H9 (cell line): ENCODE results near the gene SEPTIN12. TPM values are rescaled to one million over a fixed set of nuclear protein-coding genes. Genes with fewer than 3 reads are reported as not detected.

Experiments
- DNase-seq: peaks from one replicate; pipeline ENCODE4 v3.0.0-alpha.2; 2017
- H2AFZ ChIP-seq: one replicate; pipeline ENCODE4 v1.6.1; 2013; ENCODE audit warnings: mild to moderate bottlenecking, low read length, control low read depth, moderate library complexity
- H2AK5ac ChIP-seq: 2 replicates; pipeline ENCODE4 v1.6.1; 2013; ENCODE audit warnings: low read length, control low read depth, mixed read lengths; ENCODE audit not compliant: insufficient read length
- H2BK120ac ChIP-seq: one replicate; pipeline ENCODE4 v1.6.1; 2013; ENCODE audit warnings: low read depth, mild to moderate bottlenecking, low read length, control low read depth, inconsistent platforms; ENCODE audit not compliant: poor library complexity, severe bottlenecking
- H2BK12ac ChIP-seq: 2 replicates; pipeline ENCODE4 v1.6.1; 2013; ENCODE audit warnings: low read length, control low read depth, mixed read lengths, low read depth; ENCODE audit not compliant: insufficient read length
- H2BK15ac ChIP-seq: 2 replicates; pipeline ENCODE4 v1.6.1; 2013; ENCODE audit warnings: low read depth, low read length, control low read depth
- H2BK20ac ChIP-seq: one replicate; pipeline ENCODE4 v1.6.1; 2013; ENCODE audit warnings: low read depth, mild to moderate bottlenecking, low read length, control low read depth, inconsistent platforms; ENCODE audit not compliant: poor library complexity, severe bottlenecking
- H2BK5ac ChIP-seq: 2 replicates; pipeline ENCODE4 v1.6.1; 2013; ENCODE audit warnings: low read length, control low read depth, mixed read lengths; ENCODE audit not compliant: insufficient read length
- H3K14ac ChIP-seq: 2 replicates; pipeline ENCODE4 v1.6.1; 2013; ENCODE audit warnings: low read length, control low read depth; ENCODE audit not compliant: insufficient read depth
- H3K18ac ChIP-seq: 2 replicates; pipeline ENCODE4 v1.6.1; 2013; ENCODE audit warnings: low read depth, mild to moderate bottlenecking, mixed read lengths, low read length, control low read depth; ENCODE audit not compliant: insufficient read length
- H3K23ac ChIP-seq: 2 replicates; pipeline ENCODE4 v1.6.1; 2013; ENCODE audit warnings: low read length, control low read depth, mixed read lengths, low read depth; ENCODE audit not compliant: insufficient read length
- H3K23me2 ChIP-seq: 2 replicates; pipeline ENCODE4 v1.6.1; 2013; ENCODE audit warnings: low read depth, mild to moderate bottlenecking, mixed read lengths, low read length, control low read depth; ENCODE audit not compliant: insufficient read length, poor library complexity, severe bottlenecking
- H3K27ac ChIP-seq: 2 replicates; pipeline ENCODE4 v1.5.1; 2013; ENCODE audit warnings: low read length, control low read depth, mixed read lengths, low read depth; ENCODE audit not compliant: insufficient read length
- H3K27me3 ChIP-seq: 2 replicates; pipeline ENCODE4 v1.6.1; 2013; ENCODE audit warnings: low read length, control low read depth, inconsistent platforms; ENCODE audit not compliant: insufficient read depth
- H3K4ac ChIP-seq: 2 replicates; pipeline ENCODE4 v1.6.1; 2013; ENCODE audit warnings: low read depth, mild to moderate bottlenecking, control low read depth, inconsistent platforms, low read length, moderate library complexity
- H3K4me1 ChIP-seq: 2 replicates; pipeline ENCODE4 v1.6.1; 2013; ENCODE audit warnings: low read length, control low read depth, inconsistent platforms; ENCODE audit not compliant: insufficient read depth
- H3K4me2 ChIP-seq: 2 replicates; pipeline ENCODE4 v1.6.1; 2013; ENCODE audit warnings: low read length, control low read depth, mixed read lengths; ENCODE audit not compliant: insufficient read length, insufficient read depth
- H3K56ac ChIP-seq: 2 replicates; pipeline ENCODE4 v1.6.1; 2013; ENCODE audit warnings: low read depth, mild to moderate bottlenecking, mixed read lengths, low read length, control low read depth; ENCODE audit not compliant: insufficient read length
- H3K79me1 ChIP-seq: 2 replicates; pipeline ENCODE4 v1.6.1; 2013; ENCODE audit warnings: low read depth, mild to moderate bottlenecking, moderate library complexity, low read length, control low read depth, inconsistent platforms; ENCODE audit not compliant: insufficient read depth, poor library complexity, severe bottlenecking
- H3K79me2 ChIP-seq: 2 replicates; pipeline ENCODE4 v1.6.1; 2013; ENCODE audit warnings: low read length, control low read depth, inconsistent platforms; ENCODE audit not compliant: insufficient read depth
- H3K9ac ChIP-seq: 2 replicates; pipeline ENCODE4 v1.6.1; 2013; ENCODE audit warnings: low read length, control low read depth, mixed read lengths; ENCODE audit not compliant: insufficient read length; ENCODE audit errors: extremely low read depth
- H3K9me3 ChIP-seq: one replicate; pipeline ENCODE4 v1.6.1; 2013; ENCODE audit warnings: low read depth, low read length, inconsistent platforms; ENCODE audit not compliant: control insufficient read depth
- H3T11ph ChIP-seq: one replicate; pipeline ENCODE4 v1.6.1; 2013; ENCODE audit warnings: mild to moderate bottlenecking, low read length, control low read depth, inconsistent platforms
- H4K20me1 ChIP-seq: one replicate; pipeline ENCODE4 v1.6.1; 2013; ENCODE audit not compliant: control insufficient read depth, insufficient read length, insufficient read depth
- H4K5ac ChIP-seq: 2 replicates; pipeline ENCODE4 v1.6.1; 2013; ENCODE audit warnings: low read depth, mild to moderate bottlenecking, mixed read lengths, low read length, control low read depth; ENCODE audit not compliant: insufficient read length
- H4K8ac ChIP-seq: replicated peaks from 2 replicates; pipeline ENCODE4 v1.6.1; 2013; ENCODE audit warnings: low read length, control low read depth, mixed read lengths, low read depth; ENCODE audit not compliant: insufficient read length
- H4K91ac ChIP-seq: 2 replicates; pipeline ENCODE4 v1.6.1; 2013; ENCODE audit warnings: low read depth, mild to moderate bottlenecking, moderate library complexity, mixed read lengths, low read length, control low read depth; ENCODE audit not compliant: insufficient read length
- H3K27ac Mint-ChIP-seq, 3 experiments: 2 replicates in 2 of 3; 3 replicates in 1 of 3; pipeline ENCODE4 v1.8.0; 2020 to 2021; ENCODE audit warnings: mixed read lengths in 3 of 3, mild to moderate bottlenecking in 1 of 3, moderate library complexity in 1 of 3
- H3K27me3 Mint-ChIP-seq: 2 replicates; pipeline ENCODE4 v1.8.0; 2021; ENCODE audit warnings: low read depth, mild to moderate bottlenecking, moderate library complexity, mixed read lengths
- H3K36me3 Mint-ChIP-seq, 3 experiments: 2 replicates in 2 of 3; 3 replicates in 1 of 3; pipeline ENCODE4 v1.8.0; 2020 to 2021; ENCODE audit warnings: low read depth in 3 of 3, mixed read lengths in 3 of 3; ENCODE audit not compliant: insufficient read depth in 1 of 3
- H3K4me1 Mint-ChIP-seq, 2 experiments: 2 replicates each; pipeline ENCODE4 v1.8.0; 2020; ENCODE audit warnings: mixed read lengths in 2 of 2
- H3K4me3 Mint-ChIP-seq, 2 experiments: 2 replicates in 1 of 2; 3 replicates in 1 of 2; pipeline ENCODE4 v1.8.0; 2020 to 2021; ENCODE audit warnings: mild to moderate bottlenecking in 2 of 2, mixed read lengths in 2 of 2, moderate library complexity in 1 of 2
- H3K9me3 Mint-ChIP-seq, 2 experiments: 2 replicates in 1 of 2; 3 replicates in 1 of 2; pipeline ENCODE4 v1.8.0; 2020; ENCODE audit warnings: mild to moderate bottlenecking in 2 of 2, mixed read lengths in 2 of 2, moderate library complexity in 1 of 2
- WGBS: extraction: QIAGEN DNeasy Blood & Tissue Kit; methylation state at CpG from one replicate; pipeline ENCODE4 v1.1.7; 2013; ENCODE audit warnings: missing lambda C conversion rate, low lambda C conversion rate, mixed read lengths; ENCODE audit not compliant: insufficient read length; ENCODE audit errors: extremely low coverage; 5-methylcytosine and 5-hydroxymethylcytosine counted together
- total RNA-seq: library from RNA; stranded (reverse); gene quantifications from 2 replicates; pipeline ENCODE4 v1.2.1, GENCODE V29; 2021
- TF ChIP-seq, protein P1 (sequence below): fragments of 200-600 bp; sonication (generic); conservative IDR thresholded peaks from 3 replicates; pipeline ENCODE4 v1.8.0; 2021; ENCODE audit warnings: antibody characterized with exemption, mild to moderate bottlenecking

The SEPTIN12 gene
- total RNA-seq, 1 experiment from 2014 or later, result 0.48 TPM

DNA sequence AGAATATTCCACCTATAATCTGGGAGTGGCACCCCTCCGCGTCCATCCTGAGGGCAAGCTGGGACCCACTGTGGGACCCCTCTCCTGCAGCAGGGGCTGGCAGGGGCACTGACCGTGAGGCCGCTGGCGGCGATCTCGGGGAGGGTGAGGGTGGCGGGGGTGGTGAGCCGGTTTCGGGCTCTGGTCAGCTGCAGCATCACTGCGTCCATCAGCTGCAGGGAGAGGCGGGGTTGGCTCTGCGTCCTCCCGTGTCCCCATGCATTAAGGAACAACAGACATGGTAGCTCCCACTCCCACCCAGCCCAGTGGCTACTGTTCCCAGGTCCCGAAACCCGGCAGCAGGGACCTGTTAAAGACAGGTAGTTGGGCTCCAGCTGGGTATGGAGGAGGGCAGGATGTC, 10.3 kb upstream of the SEPTIN12 start:
- H3K9me3 Mint-ChIP-seq, result no peaks in the 10 kb centered on the region
- H4K8ac ChIP-seq, result no peak overlapping the region
- H3K27ac Mint-ChIP-seq, result no peak overlapping the region
- no peaks in the 10 kb centered on the region; the same call in 1 of the 2 replicates for H3K27me3 Mint-ChIP-seq
- H3K79me1 ChIP-seq, result no peaks in the 10 kb centered on the region
- H3K27ac ChIP-seq, result no peak overlapping the region
- no peak overlapping the region for H2AK5ac ChIP-seq
- no peak overlapping the region for H3K4ac ChIP-seq
- H2BK12ac ChIP-seq, result no peak overlapping the region
- no peak overlapping the region for H3K14ac ChIP-seq
- H3K9me3 ChIP-seq, result no peaks in the 10 kb centered on the region
- no peak overlapping the region for H3K4me3 Mint-ChIP-seq
- H2BK120ac ChIP-seq, result no peak overlapping the region
- no peak overlapping the region for H4K91ac ChIP-seq
- H2BK15ac ChIP-seq, result no peak overlapping the region
- no CpG with 5 or more reads among the region's 16 CpGs for WGBS
- H3K4me2 ChIP-seq, result no peak overlapping the region
- no peak overlapping the region for H3K56ac ChIP-seq
- no peak overlapping the region for H2BK20ac ChIP-seq
- no peak overlapping the region for H3K23ac ChIP-seq
- peaks cover 7% of the 10 kb centered on the region for H3K23me2 ChIP-seq
- H3K36me3 Mint-ChIP-seq, result peaks cover 3 to 24% (median 12%) of the 10 kb centered on the region in 3 experiments
- H4K5ac ChIP-seq, result no peak overlapping the region
- no peak overlapping the region for H3T11ph ChIP-seq
- no peak overlapping the region for H2AFZ ChIP-seq
- no peaks in the 10 kb centered on the region for H3K79me2 ChIP-seq
- H2BK5ac ChIP-seq, result no peak overlapping the region
- H3K4me1 Mint-ChIP-seq, result peaks cover 12 to 18% of the 10 kb centered on the region in 2 experiments
- TF ChIP-seq, protein P1, sequence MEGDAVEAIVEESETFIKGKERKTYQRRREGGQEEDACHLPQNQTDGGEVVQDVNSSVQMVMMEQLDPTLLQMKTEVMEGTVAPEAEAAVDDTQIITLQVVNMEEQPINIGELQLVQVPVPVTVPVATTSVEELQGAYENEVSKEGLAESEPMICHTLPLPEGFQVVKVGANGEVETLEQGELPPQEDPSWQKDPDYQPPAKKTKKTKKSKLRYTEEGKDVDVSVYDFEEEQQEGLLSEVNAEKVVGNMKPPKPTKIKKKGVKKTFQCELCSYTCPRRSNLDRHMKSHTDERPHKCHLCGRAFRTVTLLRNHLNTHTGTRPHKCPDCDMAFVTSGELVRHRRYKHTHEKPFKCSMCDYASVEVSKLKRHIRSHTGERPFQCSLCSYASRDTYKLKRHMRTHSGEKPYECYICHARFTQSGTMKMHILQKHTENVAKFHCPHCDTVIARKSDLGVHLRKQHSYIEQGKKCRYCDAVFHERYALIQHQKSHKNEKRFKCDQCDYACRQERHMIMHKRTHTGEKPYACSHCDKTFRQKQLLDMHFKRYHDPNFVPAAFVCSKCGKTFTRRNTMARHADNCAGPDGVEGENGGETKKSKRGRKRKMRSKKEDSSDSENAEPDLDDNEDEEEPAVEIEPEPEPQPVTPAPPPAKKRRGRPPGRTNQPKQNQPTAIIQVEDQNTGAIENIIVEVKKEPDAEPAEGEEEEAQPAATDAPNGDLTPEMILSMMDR, result no peak
- H3K27me3 ChIP-seq, result no peaks in the 10 kb centered on the region
- no peak overlapping the region for H3K9ac ChIP-seq
- no peak for DNase-seq
- no peak overlapping the region for H3K18ac ChIP-seq
- no peaks in the 10 kb centered on the region for H4K20me1 ChIP-seq
- H3K4me1 ChIP-seq, result no peaks in the 10 kb centered on the region
